GM19397 (cell line): ENCODE measurements around the gene TMEM179.

Experiments used
- ATAC-seq: cut with Tn5 transposase; IDR thresholded peaks from one replicate; pipeline ENCODE4 v1.9.1; 2021; ENCODE audit warnings: mild to moderate bottlenecking, moderate library complexity; ENCODE audit not compliant: unreplicated experiment

The TMEM179 gene

GRCh38 chr14:104547310-104547997, 57.1 kb downstream of the TMEM179 start:
- no peak for ATAC-seq

- no peak for ATAC-seq
Observed at GRCh38 chr14:104546591-104547309, 57.8 kb downstream of the TMEM179 start.

GRCh38 chr14:104545942-104546501, 58.5 kb downstream of the TMEM179 start:
- ATAC-seq: no peak

- no peak for ATAC-seq
Observed at GRCh38 chr14:104545151-104545941, 59.2 kb downstream of the TMEM179 start.

- no peak for ATAC-seq
Observed at GRCh38 chr14:104544362-104544961, 60.1 kb downstream of the TMEM179 start.

- no peak for ATAC-seq
Observed at GRCh38 chr14:104542871-104543830, 61.4 kb downstream of the TMEM179 start.

GRCh38 chr14:104541905-104542465, 62.6 kb downstream of the TMEM179 start:
- ATAC-seq: no peak
